ENCODE data around the gene OTX1. TPM values are rescaled to one million over a fixed set of nuclear protein-coding genes. Genes with fewer than 3 reads are reported as not detected.

OTX1 gene
- total and polyA plus RNA-seq, 4 donors, result 0.59 TPM; not detected in 3

DNA sequence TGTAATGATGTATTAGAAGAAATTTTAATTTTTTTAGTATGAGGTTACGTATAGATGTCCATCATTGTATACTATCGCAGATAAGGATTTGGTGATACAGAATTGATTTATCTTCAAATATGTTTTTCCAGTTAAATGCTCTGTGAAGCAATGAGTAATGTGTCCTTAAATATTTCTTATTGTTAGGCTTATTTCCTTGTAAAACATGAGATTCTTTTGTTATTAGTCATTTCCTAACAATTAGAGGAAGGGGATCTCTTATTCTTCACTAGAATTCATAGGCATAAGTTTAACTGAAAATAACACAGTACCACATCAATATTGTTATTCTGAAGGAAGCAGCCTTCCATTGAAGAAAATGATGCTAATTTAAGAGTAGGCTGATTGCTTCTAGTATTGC is 15.5 kb upstream of the OTX1 start:
- no peak for DNase-seq (ENCODE audit: low spot score)
- Histone ChIP-seq H3K4me1 (ENCODE audit: control insufficient read depth in 4 of 4, insufficient read depth in 4 of 4, low read length in 3 of 4) (no peaks in the 10 kb centered on the region), H3K4me3 (ENCODE audit: low read depth in 1 of 3, low read length in 3 of 3) (no peak overlapping the region), H3K36me3 (ENCODE audit: control insufficient read depth in 4 of 4, insufficient read depth in 3 of 4, low read depth in 1 of 4, low read length in 3 of 4) (peaks cover 0 to 9% (median 3%) of the 10 kb centered on the region in 4 donors), H3K9ac (ENCODE audit: low read depth in 1 of 2, low read length in 2 of 2) (no peak overlapping the region), H3K27me3 (ENCODE audit: control insufficient read depth in 4 of 4, insufficient read depth in 4 of 4, low read length in 3 of 4) (no peaks in the 10 kb centered on the region), H3K27ac (ENCODE audit: low read depth in 1 of 2, low read length in 2 of 2) (no peak overlapping the region), H3K9me3 (ENCODE audit: control insufficient read depth in 4 of 4, low read length in 3 of 4) (no peaks in the 10 kb centered on the region)
- TF ChIP-seq EGR1 (IDR thresholded peaks at IDR 0.05; ENCODE audit: low read depth in 2 of 2), result no peak
- no peak for TF ChIP-seq TAF1 (conservative IDR thresholded peaks at IDR 0.05)
- no peak for TF ChIP-seq GABPA (IDR thresholded peaks at IDR 0.05 in 1 of 2, conservative IDR thresholded peaks at IDR 0.05 in 1 of 2)
- TF ChIP-seq, protein P1, sequence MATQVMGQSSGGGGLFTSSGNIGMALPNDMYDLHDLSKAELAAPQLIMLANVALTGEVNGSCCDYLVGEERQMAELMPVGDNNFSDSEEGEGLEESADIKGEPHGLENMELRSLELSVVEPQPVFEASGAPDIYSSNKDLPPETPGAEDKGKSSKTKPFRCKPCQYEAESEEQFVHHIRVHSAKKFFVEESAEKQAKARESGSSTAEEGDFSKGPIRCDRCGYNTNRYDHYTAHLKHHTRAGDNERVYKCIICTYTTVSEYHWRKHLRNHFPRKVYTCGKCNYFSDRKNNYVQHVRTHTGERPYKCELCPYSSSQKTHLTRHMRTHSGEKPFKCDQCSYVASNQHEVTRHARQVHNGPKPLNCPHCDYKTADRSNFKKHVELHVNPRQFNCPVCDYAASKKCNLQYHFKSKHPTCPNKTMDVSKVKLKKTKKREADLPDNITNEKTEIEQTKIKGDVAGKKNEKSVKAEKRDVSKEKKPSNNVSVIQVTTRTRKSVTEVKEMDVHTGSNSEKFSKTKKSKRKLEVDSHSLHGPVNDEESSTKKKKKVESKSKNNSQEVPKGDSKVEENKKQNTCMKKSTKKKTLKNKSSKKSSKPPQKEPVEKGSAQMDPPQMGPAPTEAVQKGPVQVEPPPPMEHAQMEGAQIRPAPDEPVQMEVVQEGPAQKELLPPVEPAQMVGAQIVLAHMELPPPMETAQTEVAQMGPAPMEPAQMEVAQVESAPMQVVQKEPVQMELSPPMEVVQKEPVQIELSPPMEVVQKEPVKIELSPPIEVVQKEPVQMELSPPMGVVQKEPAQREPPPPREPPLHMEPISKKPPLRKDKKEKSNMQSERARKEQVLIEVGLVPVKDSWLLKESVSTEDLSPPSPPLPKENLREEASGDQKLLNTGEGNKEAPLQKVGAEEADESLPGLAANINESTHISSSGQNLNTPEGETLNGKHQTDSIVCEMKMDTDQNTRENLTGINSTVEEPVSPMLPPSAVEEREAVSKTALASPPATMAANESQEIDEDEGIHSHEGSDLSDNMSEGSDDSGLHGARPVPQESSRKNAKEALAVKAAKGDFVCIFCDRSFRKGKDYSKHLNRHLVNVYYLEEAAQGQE (IDR thresholded peaks at IDR 0.05), result no peak
- TF ChIP-seq HNF4A (conservative IDR thresholded peaks at IDR 0.05), result no peak
- TF ChIP-seq FOXA2 (IDR thresholded peaks at IDR 0.05), result no peak
- no peak for TF ChIP-seq NR2F2 (IDR thresholded peaks at IDR 0.05)
- TF ChIP-seq FOXA1 (IDR thresholded peaks at IDR 0.05), result no peak
- TF ChIP-seq RXRA (IDR thresholded peaks at IDR 0.05), result no peak
- TF ChIP-seq, protein P2, sequence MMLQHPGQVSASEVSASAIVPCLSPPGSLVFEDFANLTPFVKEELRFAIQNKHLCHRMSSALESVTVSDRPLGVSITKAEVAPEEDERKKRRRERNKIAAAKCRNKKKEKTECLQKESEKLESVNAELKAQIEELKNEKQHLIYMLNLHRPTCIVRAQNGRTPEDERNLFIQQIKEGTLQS (IDR thresholded peaks at IDR 0.05), result no peak
- TF ChIP-seq, protein P3, sequence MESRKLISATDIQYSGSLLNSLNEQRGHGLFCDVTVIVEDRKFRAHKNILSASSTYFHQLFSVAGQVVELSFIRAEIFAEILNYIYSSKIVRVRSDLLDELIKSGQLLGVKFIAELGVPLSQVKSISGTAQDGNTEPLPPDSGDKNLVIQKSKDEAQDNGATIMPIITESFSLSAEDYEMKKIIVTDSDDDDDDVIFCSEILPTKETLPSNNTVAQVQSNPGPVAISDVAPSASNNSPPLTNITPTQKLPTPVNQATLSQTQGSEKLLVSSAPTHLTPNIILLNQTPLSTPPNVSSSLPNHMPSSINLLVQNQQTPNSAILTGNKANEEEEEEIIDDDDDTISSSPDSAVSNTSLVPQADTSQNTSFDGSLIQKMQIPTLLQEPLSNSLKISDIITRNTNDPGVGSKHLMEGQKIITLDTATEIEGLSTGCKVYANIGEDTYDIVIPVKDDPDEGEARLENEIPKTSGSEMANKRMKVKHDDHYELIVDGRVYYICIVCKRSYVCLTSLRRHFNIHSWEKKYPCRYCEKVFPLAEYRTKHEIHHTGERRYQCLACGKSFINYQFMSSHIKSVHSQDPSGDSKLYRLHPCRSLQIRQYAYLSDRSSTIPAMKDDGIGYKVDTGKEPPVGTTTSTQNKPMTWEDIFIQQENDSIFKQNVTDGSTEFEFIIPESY (IDR thresholded peaks at IDR 0.05), result no peak
- TF ChIP-seq HNF4G (IDR thresholded peaks at IDR 0.05), result no peak
- TF ChIP-seq, protein P4, sequence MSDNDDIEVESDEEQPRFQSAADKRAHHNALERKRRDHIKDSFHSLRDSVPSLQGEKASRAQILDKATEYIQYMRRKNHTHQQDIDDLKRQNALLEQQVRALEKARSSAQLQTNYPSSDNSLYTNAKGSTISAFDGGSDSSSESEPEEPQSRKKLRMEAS (IDR thresholded peaks at IDR 0.05), result no peak
- WGBS, result 96% methylated on average over 2 of the region's 2 CpGs

DNA sequence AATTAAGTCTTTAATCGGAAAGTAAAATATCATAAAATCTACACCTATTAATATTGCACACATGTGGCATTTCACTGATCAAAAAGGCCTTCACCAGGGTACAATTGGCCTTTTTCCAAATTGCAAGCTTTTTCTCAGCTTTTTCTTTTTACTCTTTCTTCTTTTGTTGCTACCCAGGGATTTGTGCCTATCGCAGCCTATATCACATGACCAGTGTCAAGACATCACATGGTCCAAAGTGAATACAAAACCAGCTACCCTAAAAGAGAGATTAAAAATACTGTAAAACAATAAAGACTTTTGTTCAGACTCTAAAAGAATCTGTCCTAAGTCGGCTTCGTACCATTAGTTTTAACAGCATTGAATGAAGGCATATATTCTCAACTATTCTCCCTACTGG is 15.0 kb upstream of the OTX1 start:
- no peak for DNase-seq (ENCODE audit: low spot score)
- Histone ChIP-seq H3K9me3 (ENCODE audit: control insufficient read depth in 4 of 4, low read length in 3 of 4) (no peaks in the 10 kb centered on the region), H3K9ac (ENCODE audit: low read depth in 1 of 2, low read length in 2 of 2) (no peak overlapping the region), H3K36me3 (ENCODE audit: control insufficient read depth in 4 of 4, insufficient read depth in 3 of 4, low read depth in 1 of 4, low read length in 3 of 4) (peaks cover 1 to 10% (median 5%) of the 10 kb centered on the region in 4 donors), H3K27ac (ENCODE audit: low read depth in 1 of 2, low read length in 2 of 2) (no peak overlapping the region), H3K4me3 (ENCODE audit: low read depth in 1 of 3, low read length in 3 of 3) (no peak overlapping the region), H3K4me1 (ENCODE audit: control insufficient read depth in 4 of 4, insufficient read depth in 4 of 4, low read length in 3 of 4) (no peaks in the 10 kb centered on the region), H3K27me3 (ENCODE audit: control insufficient read depth in 4 of 4, insufficient read depth in 4 of 4, low read length in 3 of 4) (no peaks in the 10 kb centered on the region)
- WGBS, result 96% methylated on average over 4 of the region's 4 CpGs
- TF ChIP-seq, protein P4 (IDR thresholded peaks at IDR 0.05), result no peak
- TF ChIP-seq FOXA2 (IDR thresholded peaks at IDR 0.05) (no peak), JUND (IDR thresholded peaks at IDR 0.05) (no peak), HNF4G (IDR thresholded peaks at IDR 0.05) (no peak), EGR1 (IDR thresholded peaks at IDR 0.05; ENCODE audit: low read depth in 2 of 2) (no peak), RXRA (IDR thresholded peaks at IDR 0.05) (no peak), HNF4A (conservative IDR thresholded peaks at IDR 0.05) (no peak), TAF1 (conservative IDR thresholded peaks at IDR 0.05) (no peak), SP1 (IDR thresholded peaks at IDR 0.05) (no peak), FOXA1 (IDR thresholded peaks at IDR 0.05) (no peak), YY1 (IDR thresholded peaks at IDR 0.05) (no peak), NR2F2 (IDR thresholded peaks at IDR 0.05) (no peak)
- TF ChIP-seq, protein P1 (IDR thresholded peaks at IDR 0.05), result no peak
- TF ChIP-seq, protein P5, sequence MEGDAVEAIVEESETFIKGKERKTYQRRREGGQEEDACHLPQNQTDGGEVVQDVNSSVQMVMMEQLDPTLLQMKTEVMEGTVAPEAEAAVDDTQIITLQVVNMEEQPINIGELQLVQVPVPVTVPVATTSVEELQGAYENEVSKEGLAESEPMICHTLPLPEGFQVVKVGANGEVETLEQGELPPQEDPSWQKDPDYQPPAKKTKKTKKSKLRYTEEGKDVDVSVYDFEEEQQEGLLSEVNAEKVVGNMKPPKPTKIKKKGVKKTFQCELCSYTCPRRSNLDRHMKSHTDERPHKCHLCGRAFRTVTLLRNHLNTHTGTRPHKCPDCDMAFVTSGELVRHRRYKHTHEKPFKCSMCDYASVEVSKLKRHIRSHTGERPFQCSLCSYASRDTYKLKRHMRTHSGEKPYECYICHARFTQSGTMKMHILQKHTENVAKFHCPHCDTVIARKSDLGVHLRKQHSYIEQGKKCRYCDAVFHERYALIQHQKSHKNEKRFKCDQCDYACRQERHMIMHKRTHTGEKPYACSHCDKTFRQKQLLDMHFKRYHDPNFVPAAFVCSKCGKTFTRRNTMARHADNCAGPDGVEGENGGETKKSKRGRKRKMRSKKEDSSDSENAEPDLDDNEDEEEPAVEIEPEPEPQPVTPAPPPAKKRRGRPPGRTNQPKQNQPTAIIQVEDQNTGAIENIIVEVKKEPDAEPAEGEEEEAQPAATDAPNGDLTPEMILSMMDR (IDR thresholded peaks at IDR 0.05; ENCODE audit: low read depth, low read length, missing input control), result no peak
- TF ChIP-seq, protein P3 (IDR thresholded peaks at IDR 0.05), result no peak
